AG09319 (cell line): ENCODE measurements around the gene CRABP1.
A peak's percentile ranks its signal among the peaks of the same experiment; 100 is the strongest.

Experiments
- DNase-seq: peaks from one replicate; pipeline ENCODE4 v3.0.0-alpha.2; 2010; ENCODE audit warnings: low read depth; ENCODE audit errors: extremely low read depth
- TF ChIP-seq, protein P1 (sequence below): IDR thresholded peaks from 2 replicates; pipeline ENCODE4 v1.5.1; 2011; ENCODE audit warnings: low read depth, mild to moderate bottlenecking, inconsistent platforms, low read length, moderate library complexity

Gene CRABP1

DNA sequence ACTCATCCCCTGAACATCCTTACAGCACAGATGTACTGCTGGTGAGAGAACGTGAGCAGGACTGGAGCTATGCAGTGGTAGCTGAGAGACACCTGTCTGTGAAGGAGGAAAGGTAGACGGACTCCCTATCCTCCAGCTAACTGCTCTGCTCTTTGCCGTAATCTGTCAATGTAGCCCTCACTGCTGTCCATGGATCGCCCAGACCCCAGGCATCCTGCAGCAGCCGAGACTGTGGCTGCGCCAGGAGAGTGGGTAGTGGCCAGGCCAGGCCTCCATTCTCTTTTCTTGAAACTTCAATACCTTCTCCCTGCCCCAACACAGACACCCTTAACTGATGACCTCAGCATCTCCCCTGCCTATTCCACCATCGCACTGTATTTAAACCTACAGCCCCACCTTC, 44.5 kb downstream of the CRABP1 start:
- TF ChIP-seq, protein P1, sequence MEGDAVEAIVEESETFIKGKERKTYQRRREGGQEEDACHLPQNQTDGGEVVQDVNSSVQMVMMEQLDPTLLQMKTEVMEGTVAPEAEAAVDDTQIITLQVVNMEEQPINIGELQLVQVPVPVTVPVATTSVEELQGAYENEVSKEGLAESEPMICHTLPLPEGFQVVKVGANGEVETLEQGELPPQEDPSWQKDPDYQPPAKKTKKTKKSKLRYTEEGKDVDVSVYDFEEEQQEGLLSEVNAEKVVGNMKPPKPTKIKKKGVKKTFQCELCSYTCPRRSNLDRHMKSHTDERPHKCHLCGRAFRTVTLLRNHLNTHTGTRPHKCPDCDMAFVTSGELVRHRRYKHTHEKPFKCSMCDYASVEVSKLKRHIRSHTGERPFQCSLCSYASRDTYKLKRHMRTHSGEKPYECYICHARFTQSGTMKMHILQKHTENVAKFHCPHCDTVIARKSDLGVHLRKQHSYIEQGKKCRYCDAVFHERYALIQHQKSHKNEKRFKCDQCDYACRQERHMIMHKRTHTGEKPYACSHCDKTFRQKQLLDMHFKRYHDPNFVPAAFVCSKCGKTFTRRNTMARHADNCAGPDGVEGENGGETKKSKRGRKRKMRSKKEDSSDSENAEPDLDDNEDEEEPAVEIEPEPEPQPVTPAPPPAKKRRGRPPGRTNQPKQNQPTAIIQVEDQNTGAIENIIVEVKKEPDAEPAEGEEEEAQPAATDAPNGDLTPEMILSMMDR, result no peak
- DNase-seq, result no peak

DNA sequence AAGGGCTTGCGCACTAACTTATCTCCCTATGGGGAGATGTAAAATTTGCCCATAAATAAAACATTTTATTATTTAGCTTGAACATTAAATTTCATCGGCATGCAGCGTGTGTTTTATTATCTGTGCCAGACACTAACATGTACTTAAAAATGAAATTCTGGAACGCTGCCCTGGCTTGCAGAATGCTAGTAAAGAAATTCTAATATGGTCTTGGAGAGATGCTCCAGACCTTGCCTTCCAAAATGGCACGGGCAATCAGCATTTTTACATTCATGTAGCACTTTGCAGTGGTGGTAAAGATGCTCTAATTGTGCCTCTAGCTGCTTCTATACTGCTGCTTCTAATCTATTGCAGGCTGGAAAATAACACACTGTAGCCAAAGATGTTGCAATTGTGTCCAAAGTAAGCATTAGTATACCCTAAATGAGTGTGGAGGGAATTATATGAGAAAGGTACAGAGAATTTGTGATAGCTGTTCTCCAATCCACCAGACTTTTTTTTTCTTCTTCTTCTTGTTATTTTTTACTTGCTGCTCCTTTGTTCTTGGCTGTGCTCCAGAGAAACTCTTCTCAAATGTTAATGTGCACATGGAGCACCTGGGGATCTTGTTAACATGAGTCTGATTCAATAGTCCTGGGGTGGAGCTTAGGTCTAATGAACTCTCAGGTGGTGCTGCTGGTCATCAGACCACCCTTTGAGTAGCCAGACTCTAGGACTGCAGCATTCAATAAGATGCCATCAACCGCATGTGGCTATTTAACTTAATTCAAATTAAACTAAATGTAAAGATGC, 47.3 kb downstream of the CRABP1 start:
- no peak for DNase-seq
- TF ChIP-seq, protein P1, result no peak

DNA sequence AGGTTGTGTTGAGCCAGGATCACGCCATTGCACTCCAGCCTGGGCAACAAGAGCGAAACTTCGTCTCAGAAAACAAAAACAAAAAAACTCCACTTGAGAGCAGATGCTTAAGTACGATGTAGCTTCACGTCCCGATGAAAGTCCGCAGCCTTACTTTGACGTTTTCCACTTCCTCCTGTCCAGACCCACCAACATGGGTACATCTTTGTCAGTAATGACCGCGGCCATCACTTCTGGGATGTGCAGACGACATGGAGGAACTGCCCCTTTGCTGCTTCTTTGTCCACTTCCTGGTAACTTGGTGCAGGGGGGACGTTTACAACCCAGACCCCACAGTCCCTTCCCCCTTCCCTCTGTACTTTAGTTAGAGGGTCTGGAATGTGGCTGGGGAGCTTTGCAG, 48.7 kb downstream of the CRABP1 start:
- TF ChIP-seq, protein P1, result no peak

DNA sequence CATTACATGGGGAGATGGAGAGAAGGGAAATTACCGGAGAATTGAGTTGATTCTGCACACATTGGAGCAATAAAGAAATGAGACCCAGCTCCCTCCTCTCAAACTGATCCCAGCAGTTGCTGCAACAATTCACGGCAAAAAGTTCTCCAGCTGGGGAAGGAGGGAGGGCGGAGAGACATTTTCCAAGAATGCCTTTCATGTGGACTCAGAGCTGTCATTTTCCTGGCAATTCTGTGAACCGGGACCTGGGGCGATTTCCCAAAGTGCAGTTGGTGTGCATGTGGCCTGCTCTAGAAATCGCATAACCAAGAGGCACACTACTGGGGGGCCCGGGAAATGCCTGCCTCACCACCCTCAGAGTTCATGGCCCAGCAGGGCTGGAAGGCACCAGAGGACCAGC, 49.2 kb downstream of the CRABP1 start:
- DNase-seq, result peak; percentile 69
- TF ChIP-seq, protein P1, result no peak

More for the DNA sequence above, 48.7 kb downstream of the CRABP1 start:
- no peak for DNase-seq

DNA sequence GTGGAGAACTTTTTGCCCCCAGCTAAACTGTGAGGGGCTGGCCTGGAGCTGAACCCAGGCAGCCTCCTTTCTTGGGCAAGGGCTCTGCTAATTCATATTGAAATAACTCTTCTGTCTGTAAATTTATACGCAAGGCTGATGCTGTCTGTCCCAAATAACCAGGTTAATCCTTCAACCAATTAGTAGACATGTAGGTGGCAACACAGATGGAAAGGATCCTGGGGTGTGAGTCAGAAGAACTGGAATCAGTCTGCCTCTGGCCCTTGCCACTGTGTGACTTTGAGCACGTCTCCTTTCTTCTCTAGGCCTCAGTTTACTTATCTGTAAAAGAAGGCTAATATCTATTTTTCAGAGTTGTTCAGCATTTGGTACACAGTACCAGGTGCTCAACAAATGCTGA, 49.6 kb downstream of the CRABP1 start:
- DNase-seq, result no peak
- TF ChIP-seq, protein P1, result no peak

DNA sequence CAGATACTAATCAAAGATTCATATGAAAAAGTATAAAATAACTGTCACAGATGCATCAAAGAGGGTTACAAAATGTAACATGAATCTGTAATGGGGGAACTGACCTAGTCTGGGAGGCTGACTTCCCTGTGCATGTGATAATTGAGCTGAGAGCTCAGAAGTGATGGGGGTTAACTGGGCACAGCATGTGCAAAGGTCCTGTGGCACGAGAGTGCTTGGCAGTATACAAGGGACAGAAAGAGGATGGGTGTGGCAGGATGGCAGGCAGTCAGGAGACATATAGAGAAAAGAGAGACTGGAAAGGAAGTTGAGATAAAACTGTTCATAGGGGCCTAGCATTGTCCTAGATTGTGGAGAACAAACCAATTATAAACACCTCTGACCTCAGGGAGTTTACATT, 50.1 kb downstream of the CRABP1 start:
- TF ChIP-seq, protein P1, result no peak
- no peak for DNase-seq

DNA sequence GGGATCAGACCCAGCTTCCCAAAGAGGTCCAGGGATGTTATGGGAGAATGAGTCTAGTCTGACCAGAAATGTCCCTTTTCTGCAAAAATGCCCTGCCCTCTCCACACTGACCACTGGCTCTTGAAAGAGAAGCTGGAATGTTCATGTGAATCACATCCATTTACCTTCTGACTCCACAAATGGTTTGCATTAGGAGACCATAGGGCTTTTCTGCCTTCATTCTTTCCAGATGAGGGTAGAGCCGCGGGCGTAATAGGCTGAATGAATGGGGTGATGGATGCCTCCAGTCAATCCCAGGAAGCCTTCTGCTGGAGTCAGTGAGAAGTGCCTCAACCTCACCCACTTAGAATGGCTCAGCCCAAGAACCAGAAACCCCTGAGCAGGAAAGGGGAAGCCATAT, 50.7 kb downstream of the CRABP1 start:
- DNase-seq, result peak; percentile 65
- TF ChIP-seq, protein P1, result peak; percentile 4; the same call in 1 of the 2 replicates
